Endothelial cell (in vitro differentiated cells): ENCODE measurements around the gene CHST11. TPM values are rescaled to one million over a fixed set of nuclear protein-coding genes. Genes with fewer than 3 reads are reported as not detected.

Experiments used
- DNase-seq: peaks from one replicate; pipeline ENCODE4 v3.0.0; 2021; ENCODE audit warnings: low spot score
- H3K27ac Mint-ChIP-seq: one replicate; pipeline ENCODE4 v1.8.0; 2021; ENCODE audit warnings: mixed read lengths, inconsistent platforms; ENCODE audit not compliant: unreplicated experiment
- H3K27me3 Mint-ChIP-seq: one replicate; pipeline ENCODE4 v1.8.0; 2021; ENCODE audit warnings: mild to moderate bottlenecking, moderate library complexity, mixed read lengths, inconsistent platforms; ENCODE audit not compliant: unreplicated experiment
- H3K36me3 Mint-ChIP-seq: one replicate; pipeline ENCODE4 v1.8.0; 2021; ENCODE audit warnings: mild to moderate bottlenecking, low read depth, mixed read lengths, inconsistent platforms; ENCODE audit not compliant: unreplicated experiment
- H3K4me1 Mint-ChIP-seq: one replicate; pipeline ENCODE4 v1.8.0; 2021; ENCODE audit warnings: mild to moderate bottlenecking, mixed read lengths, inconsistent platforms; ENCODE audit not compliant: unreplicated experiment
- H3K4me3 Mint-ChIP-seq: one replicate; pipeline ENCODE4 v1.8.0; 2021; ENCODE audit warnings: mild to moderate bottlenecking, mixed read lengths, inconsistent platforms; ENCODE audit not compliant: unreplicated experiment
- H3K9me3 Mint-ChIP-seq: one replicate; pipeline ENCODE4 v1.8.0; 2021; ENCODE audit warnings: mixed read lengths, inconsistent platforms; ENCODE audit not compliant: unreplicated experiment
- total RNA-seq: library from RNA; stranded (reverse); fragmentation: NEBNext Ultra II Directional; extraction: Animal tissue kit (Norgen Biotek cat#: 25700); gene quantifications from one replicate; pipeline ENCODE4 v1.2.1, GENCODE V29; 2021; ENCODE audit not compliant: unreplicated experiment
- TF ChIP-seq, protein P1 (sequence below): fragments of 200-600 bp; sonication (generic); IDR thresholded peaks from one replicate; pipeline ENCODE4 v1.5.0; 2021; ENCODE audit warnings: antibody characterized with exemption; ENCODE audit not compliant: unreplicated experiment

The CHST11 gene
- total RNA-seq, 1 donor from 2014 or later: 11.8 TPM

DNA sequence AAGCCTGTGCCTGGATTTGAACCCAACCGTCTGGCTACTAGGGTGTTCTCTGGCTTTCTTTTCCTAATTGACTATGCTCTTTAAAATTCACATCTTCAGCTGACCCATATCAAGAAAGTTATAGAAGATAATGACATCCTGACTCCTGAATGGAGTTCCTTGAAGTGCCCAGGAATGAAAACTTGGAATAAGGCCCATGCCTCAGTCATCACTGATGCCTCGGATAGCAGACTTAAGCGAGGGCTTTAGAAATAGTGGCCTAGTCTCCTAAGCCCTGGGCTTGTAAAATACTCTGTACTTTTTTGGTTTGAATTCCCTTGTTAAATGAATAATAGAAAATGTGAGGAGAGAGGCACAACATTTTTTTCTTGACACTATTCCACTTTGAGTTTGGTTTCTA, 39.0 kb downstream of the CHST11 start:
- DNase-seq: no peak
- Mint-ChIP-seq H3K27me3 (peaks cover 3% of the 10 kb centered on the region), H3K4me1 (peaks cover 4% of the 10 kb centered on the region), H3K9me3 (no peaks in the 10 kb centered on the region), H3K4me3 (no peak overlapping the region), H3K27ac (no peak overlapping the region), H3K36me3 (no peaks in the 10 kb centered on the region)
- TF ChIP-seq, protein P1, sequence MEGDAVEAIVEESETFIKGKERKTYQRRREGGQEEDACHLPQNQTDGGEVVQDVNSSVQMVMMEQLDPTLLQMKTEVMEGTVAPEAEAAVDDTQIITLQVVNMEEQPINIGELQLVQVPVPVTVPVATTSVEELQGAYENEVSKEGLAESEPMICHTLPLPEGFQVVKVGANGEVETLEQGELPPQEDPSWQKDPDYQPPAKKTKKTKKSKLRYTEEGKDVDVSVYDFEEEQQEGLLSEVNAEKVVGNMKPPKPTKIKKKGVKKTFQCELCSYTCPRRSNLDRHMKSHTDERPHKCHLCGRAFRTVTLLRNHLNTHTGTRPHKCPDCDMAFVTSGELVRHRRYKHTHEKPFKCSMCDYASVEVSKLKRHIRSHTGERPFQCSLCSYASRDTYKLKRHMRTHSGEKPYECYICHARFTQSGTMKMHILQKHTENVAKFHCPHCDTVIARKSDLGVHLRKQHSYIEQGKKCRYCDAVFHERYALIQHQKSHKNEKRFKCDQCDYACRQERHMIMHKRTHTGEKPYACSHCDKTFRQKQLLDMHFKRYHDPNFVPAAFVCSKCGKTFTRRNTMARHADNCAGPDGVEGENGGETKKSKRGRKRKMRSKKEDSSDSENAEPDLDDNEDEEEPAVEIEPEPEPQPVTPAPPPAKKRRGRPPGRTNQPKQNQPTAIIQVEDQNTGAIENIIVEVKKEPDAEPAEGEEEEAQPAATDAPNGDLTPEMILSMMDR: no peak

DNA sequence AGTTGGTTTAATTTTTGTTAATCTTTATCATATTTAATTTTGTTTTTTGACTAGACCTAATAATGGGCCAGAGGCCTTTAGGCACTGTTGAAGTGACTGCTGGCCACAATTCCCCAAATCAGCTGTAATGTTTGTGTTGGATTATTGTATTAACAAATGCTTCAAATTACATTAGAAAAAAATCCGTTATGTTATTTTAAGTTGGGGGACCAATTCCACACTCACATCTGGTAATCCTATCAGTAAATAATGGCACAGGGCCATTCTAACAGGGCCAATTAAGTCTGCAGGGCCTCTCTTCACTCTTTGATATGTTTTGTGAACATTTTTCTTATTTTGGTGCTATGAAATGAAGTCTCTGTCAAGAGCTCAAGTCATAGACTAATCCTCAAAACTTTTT, 39.6 kb downstream of the CHST11 start:
- TF ChIP-seq, protein P1: no peak
- H3K36me3 Mint-ChIP-seq: no peaks in the 10 kb centered on the region
- H3K4me1 Mint-ChIP-seq: peaks cover 3% of the 10 kb centered on the region
- no peaks in the 10 kb centered on the region for H3K27me3 Mint-ChIP-seq
- no peak overlapping the region for H3K27ac Mint-ChIP-seq
- no peak overlapping the region for H3K4me3 Mint-ChIP-seq
- no peak for DNase-seq
- no peaks in the 10 kb centered on the region for H3K9me3 Mint-ChIP-seq

DNA sequence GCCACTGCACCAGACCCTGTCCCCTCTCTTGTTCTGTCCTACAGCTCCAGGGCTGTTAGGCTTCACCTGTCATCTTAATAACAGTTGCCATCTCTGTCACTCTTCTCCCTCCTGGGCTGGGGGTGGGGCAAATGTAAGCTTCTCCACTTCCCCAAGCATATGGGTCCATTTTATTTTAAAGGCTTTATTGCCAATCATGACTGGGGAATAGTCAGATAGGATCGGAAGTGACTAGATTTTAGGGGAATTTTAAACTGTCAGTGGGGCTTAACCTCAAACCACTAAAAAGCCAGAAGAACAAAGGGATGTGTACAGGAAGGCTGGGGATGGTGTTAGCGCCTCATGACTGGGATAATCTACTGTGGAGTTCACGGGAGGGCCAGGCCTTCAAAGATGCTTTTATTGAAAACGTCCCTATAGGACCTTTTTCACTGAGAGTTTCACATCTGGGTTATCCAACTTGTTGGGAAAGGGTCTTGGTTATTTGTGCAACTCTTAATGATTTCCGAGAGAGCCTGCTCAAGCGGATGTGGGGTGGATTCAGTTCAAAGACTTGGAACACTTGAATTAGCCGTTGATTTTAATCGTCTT, 41.6 kb downstream of the CHST11 start:
- H3K36me3 Mint-ChIP-seq: no peaks in the 10 kb centered on the region

DNA sequence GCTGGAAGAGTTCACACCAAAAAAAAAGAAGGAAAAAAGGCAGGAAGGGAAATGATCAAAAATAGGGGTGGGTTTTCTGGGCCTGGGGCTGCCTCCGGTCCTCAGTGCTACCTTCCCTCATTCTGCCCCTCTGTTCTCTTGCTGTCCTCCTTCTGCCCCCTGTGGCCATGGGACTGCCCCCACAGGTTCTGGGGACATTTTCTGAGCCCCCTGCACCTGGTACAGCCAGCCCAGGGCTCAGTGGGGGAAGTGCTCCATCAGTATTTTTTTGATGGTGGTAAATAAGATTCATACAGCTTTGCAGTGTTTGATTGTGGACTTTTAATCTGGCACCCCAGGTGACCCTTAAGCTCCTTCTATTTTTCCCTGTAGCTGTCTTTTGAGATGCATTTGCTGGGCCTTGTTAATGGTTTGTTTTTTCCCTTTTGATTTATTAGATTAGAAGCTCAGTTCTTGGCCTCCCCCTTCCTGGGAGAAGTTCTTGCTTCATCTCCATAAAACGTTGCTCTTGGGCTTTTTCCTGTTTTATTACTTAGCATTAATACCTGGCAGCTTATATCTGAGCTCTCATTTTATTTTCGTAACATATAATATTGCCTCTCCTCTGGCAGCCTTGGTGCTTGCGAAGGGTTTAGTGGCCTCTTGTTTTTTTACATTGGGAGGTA, 43.1 kb downstream of the CHST11 start:
- Mint-ChIP-seq H3K36me3 (no peaks in the 10 kb centered on the region), H3K4me1 (peaks cover 3% of the 10 kb centered on the region), H3K4me3 (no peak overlapping the region), H3K27ac (no peak overlapping the region), H3K27me3 (no peaks in the 10 kb centered on the region), H3K9me3 (no peaks in the 10 kb centered on the region)
- DNase-seq: no peak
- TF ChIP-seq, protein P1: no peak

More for the DNA sequence above, 41.6 kb downstream of the CHST11 start:
- H3K4me3 Mint-ChIP-seq: no peak overlapping the region
- no peaks in the 10 kb centered on the region for H3K27me3 Mint-ChIP-seq
- no peak for DNase-seq
- TF ChIP-seq, protein P1: no peak
- H3K27ac Mint-ChIP-seq: no peak overlapping the region
- H3K4me1 Mint-ChIP-seq: peaks cover 3% of the 10 kb centered on the region
- H3K9me3 Mint-ChIP-seq: no peaks in the 10 kb centered on the region

DNA sequence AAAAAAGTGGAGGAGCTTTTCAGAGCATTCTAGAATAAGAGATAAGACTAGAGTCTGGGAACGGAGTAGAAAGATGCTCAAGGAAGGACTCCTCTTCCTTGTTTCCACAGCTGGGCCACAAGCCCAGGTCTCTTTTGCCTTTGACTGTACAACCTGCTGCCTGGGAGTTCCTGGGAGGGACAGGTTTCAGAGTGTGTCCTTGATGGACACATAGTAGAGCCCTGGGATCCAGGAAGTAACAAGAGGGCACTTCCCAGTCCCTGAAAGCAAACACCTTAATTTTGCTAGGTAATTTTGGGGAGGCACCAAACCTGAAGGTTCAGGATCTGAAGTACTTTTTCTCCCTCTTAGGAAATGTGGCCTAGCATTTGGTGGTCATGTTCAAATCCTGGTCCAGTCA, 44.4 kb downstream of the CHST11 start:
- Mint-ChIP-seq H3K4me3 (no peak overlapping the region), H3K9me3 (no peaks in the 10 kb centered on the region), H3K36me3 (no peaks in the 10 kb centered on the region), H3K27me3 (peaks cover 2% of the 10 kb centered on the region), H3K4me1 (peaks cover 3% of the 10 kb centered on the region), H3K27ac (no peak overlapping the region)
- TF ChIP-seq, protein P1: no peak
- DNase-seq: no peak
